ENCODE data around the gene MUC5AC.
"Not testable (repeated sequence)": the region's sequence is repeated elsewhere in the genome, so short reads cannot be mapped to it uniquely, and the experiment has no call there.

The MUC5AC gene

GRCh38 chr11:1163321-1163910 is 5.7 kb downstream of the MUC5AC start:
- Histone ChIP-seq H3K4me1 (ENCODE audit: control insufficient read depth in 2 of 2, insufficient read depth in 2 of 2, low read length in 2 of 2) (no peaks in the 10 kb centered on the region), H3K4me3 (ENCODE audit: low read length in 2 of 2) (no peak overlapping the region), H3K9me3 (ENCODE audit: control insufficient read depth in 2 of 2, low read length in 2 of 2) (no peaks in the 10 kb centered on the region), H3K27ac (ENCODE audit: low read depth in 2 of 2, low read length in 2 of 2) (no peak overlapping the region), H3K36me3 (ENCODE audit: control insufficient read depth in 2 of 2, insufficient read depth in 2 of 2, low read length in 2 of 2) (no peaks in the 10 kb centered on the region), H3K27me3 (ENCODE audit: control insufficient read depth in 2 of 2, insufficient read depth in 2 of 2, low read length in 2 of 2) (no peaks in the 10 kb centered on the region), H3K9ac (ENCODE audit: low read depth in 1 of 2, low read length in 2 of 2) (no peak overlapping the region)

- Histone ChIP-seq H3K9me3 (ENCODE audit: control insufficient read depth in 2 of 2, low read length in 2 of 2) (no peaks in the 10 kb centered on the region), H3K36me3 (ENCODE audit: control insufficient read depth in 2 of 2, insufficient read depth in 2 of 2, low read length in 2 of 2) (no peaks in the 10 kb centered on the region), H3K27me3 (ENCODE audit: control insufficient read depth in 2 of 2, insufficient read depth in 2 of 2, low read length in 2 of 2) (no peaks in the 10 kb centered on the region), H3K4me1 (ENCODE audit: control insufficient read depth in 2 of 2, insufficient read depth in 2 of 2, low read length in 2 of 2) (no peaks in the 10 kb centered on the region), H3K9ac (ENCODE audit: low read depth in 1 of 2, low read length in 2 of 2) (no peak overlapping the region), H3K27ac (ENCODE audit: low read depth in 2 of 2, low read length in 2 of 2) (no peak overlapping the region), H3K4me3 (ENCODE audit: low read length in 2 of 2) (no peak overlapping the region)
Measured at GRCh38 chr11:1163911-1164735, 6.4 kb downstream of the MUC5AC start.

- H3K9me3 ChIP-seq (ENCODE audit: control insufficient read depth in 2 of 2, low read length in 2 of 2); H3K27me3 ChIP-seq (ENCODE audit: control insufficient read depth in 2 of 2, insufficient read depth in 2 of 2, low read length in 2 of 2); H3K4me3 ChIP-seq (ENCODE audit: low read length in 2 of 2): not testable (repeated sequence)
Measured at GRCh38 chr11:1164779-1165255, 7.1 kb downstream of the MUC5AC start.

GRCh38 chr11:1165256-1166041 is 7.7 kb downstream of the MUC5AC start:
- H3K9me3 ChIP-seq (ENCODE audit: control insufficient read depth in 2 of 2, low read length in 2 of 2) = no peaks in the 10 kb centered on the region
- H3K36me3 ChIP-seq (ENCODE audit: control insufficient read depth in 2 of 2, insufficient read depth in 2 of 2, low read length in 2 of 2) = no peaks in the 10 kb centered on the region
- H3K4me3 ChIP-seq (ENCODE audit: low read length in 2 of 2) = no peak overlapping the region
- H3K4me1 ChIP-seq (ENCODE audit: control insufficient read depth in 2 of 2, insufficient read depth in 2 of 2, low read length in 2 of 2) = no peaks in the 10 kb centered on the region
- no peak overlapping the region for H3K9ac ChIP-seq (ENCODE audit: low read depth in 1 of 2, low read length in 2 of 2)
- no peak overlapping the region for H3K27ac ChIP-seq (ENCODE audit: low read depth in 2 of 2, low read length in 2 of 2)
- no peaks in the 10 kb centered on the region for H3K27me3 ChIP-seq (ENCODE audit: control insufficient read depth in 2 of 2, insufficient read depth in 2 of 2, low read length in 2 of 2)

More at GRCh38 chr11:1164779-1165255, 7.1 kb downstream of the MUC5AC start:
- H3K27ac ChIP-seq (ENCODE audit: low read depth in 2 of 2, low read length in 2 of 2); H3K9ac ChIP-seq (ENCODE audit: low read depth in 1 of 2, low read length in 2 of 2); H3K4me1 ChIP-seq (ENCODE audit: control insufficient read depth in 2 of 2, insufficient read depth in 2 of 2, low read length in 2 of 2); H3K36me3 ChIP-seq (ENCODE audit: control insufficient read depth in 2 of 2, insufficient read depth in 2 of 2, low read length in 2 of 2): not testable (repeated sequence)

- H3K4me1 ChIP-seq (ENCODE audit: control insufficient read depth in 2 of 2, insufficient read depth in 2 of 2, low read length in 2 of 2) = no peaks in the 10 kb centered on the region
- H3K27ac ChIP-seq (ENCODE audit: low read depth in 2 of 2, low read length in 2 of 2) = no peak overlapping the region
- no peak overlapping the region for H3K9ac ChIP-seq (ENCODE audit: low read depth in 1 of 2, low read length in 2 of 2)
- H3K36me3 ChIP-seq (ENCODE audit: control insufficient read depth in 2 of 2, insufficient read depth in 2 of 2, low read length in 2 of 2) = no peaks in the 10 kb centered on the region
- H3K4me3 ChIP-seq (ENCODE audit: low read length in 2 of 2) = no peak overlapping the region
- no peaks in the 10 kb centered on the region for H3K9me3 ChIP-seq (ENCODE audit: control insufficient read depth in 2 of 2, low read length in 2 of 2)
- no peaks in the 10 kb centered on the region for H3K27me3 ChIP-seq (ENCODE audit: control insufficient read depth in 2 of 2, insufficient read depth in 2 of 2, low read length in 2 of 2)
Measured at GRCh38 chr11:1167256-1167655, 9.5 kb downstream of the MUC5AC start.

GRCh38 chr11:1167751-1168231 is 10.0 kb downstream of the MUC5AC start:
- H3K9ac ChIP-seq (ENCODE audit: low read depth in 1 of 2, low read length in 2 of 2) = no peak overlapping the region
- no peak overlapping the region for H3K27ac ChIP-seq (ENCODE audit: low read depth in 2 of 2, low read length in 2 of 2)
- H3K4me1 ChIP-seq (ENCODE audit: control insufficient read depth in 2 of 2, insufficient read depth in 2 of 2, low read length in 2 of 2) = no peaks in the 10 kb centered on the region
- H3K4me3 ChIP-seq (ENCODE audit: low read length in 2 of 2) = no peak overlapping the region
- no peaks in the 10 kb centered on the region for H3K36me3 ChIP-seq (ENCODE audit: control insufficient read depth in 2 of 2, insufficient read depth in 2 of 2, low read length in 2 of 2)
- no peaks in the 10 kb centered on the region for H3K9me3 ChIP-seq (ENCODE audit: control insufficient read depth in 2 of 2, low read length in 2 of 2)
- H3K27me3 ChIP-seq (ENCODE audit: control insufficient read depth in 2 of 2, insufficient read depth in 2 of 2, low read length in 2 of 2) = no peaks in the 10 kb centered on the region

- Histone ChIP-seq H3K9ac (ENCODE audit: low read depth in 1 of 2, low read length in 2 of 2) (no peak overlapping the region), H3K27me3 (ENCODE audit: control insufficient read depth in 2 of 2, insufficient read depth in 2 of 2, low read length in 2 of 2) (no peaks in the 10 kb centered on the region), H3K36me3 (ENCODE audit: control insufficient read depth in 2 of 2, insufficient read depth in 2 of 2, low read length in 2 of 2) (no peaks in the 10 kb centered on the region)
Measured at GRCh38 chr11:1168256-1168655, 10.5 kb downstream of the MUC5AC start.

GRCh38 chr11:1168721-1169161 is 11.0 kb downstream of the MUC5AC start:
- Histone ChIP-seq H3K36me3 (ENCODE audit: control insufficient read depth in 2 of 2, insufficient read depth in 2 of 2, low read length in 2 of 2) (no peaks in the 10 kb centered on the region), H3K4me3 (ENCODE audit: low read length in 2 of 2) (no peak overlapping the region), H3K9ac (ENCODE audit: low read depth in 1 of 2, low read length in 2 of 2) (no peak overlapping the region), H3K9me3 (ENCODE audit: control insufficient read depth in 2 of 2, low read length in 2 of 2) (no peaks in the 10 kb centered on the region), H3K27me3 (ENCODE audit: control insufficient read depth in 2 of 2, insufficient read depth in 2 of 2, low read length in 2 of 2) (no peaks in the 10 kb centered on the region), H3K27ac (ENCODE audit: low read depth in 2 of 2, low read length in 2 of 2) (no peak overlapping the region), H3K4me1 (ENCODE audit: control insufficient read depth in 2 of 2, insufficient read depth in 2 of 2, low read length in 2 of 2) (no peaks in the 10 kb centered on the region)

More at GRCh38 chr11:1168256-1168655, 10.5 kb downstream of the MUC5AC start:
- H3K9me3 ChIP-seq (ENCODE audit: control insufficient read depth in 2 of 2, low read length in 2 of 2) = no peaks in the 10 kb centered on the region
- H3K4me1 ChIP-seq (ENCODE audit: control insufficient read depth in 2 of 2, insufficient read depth in 2 of 2, low read length in 2 of 2) = no peaks in the 10 kb centered on the region
- no peak overlapping the region for H3K4me3 ChIP-seq (ENCODE audit: low read length in 2 of 2)
- no peak overlapping the region for H3K27ac ChIP-seq (ENCODE audit: low read depth in 2 of 2, low read length in 2 of 2)

- Histone ChIP-seq H3K9ac (ENCODE audit: low read depth in 1 of 2, low read length in 2 of 2) (no peak overlapping the region), H3K4me1 (ENCODE audit: control insufficient read depth in 2 of 2, insufficient read depth in 2 of 2, low read length in 2 of 2) (no peaks in the 10 kb centered on the region), H3K4me3 (ENCODE audit: low read length in 2 of 2) (no peak overlapping the region), H3K36me3 (ENCODE audit: control insufficient read depth in 2 of 2, insufficient read depth in 2 of 2, low read length in 2 of 2) (no peaks in the 10 kb centered on the region), H3K27ac (ENCODE audit: low read depth in 2 of 2, low read length in 2 of 2) (no peak overlapping the region), H3K9me3 (ENCODE audit: control insufficient read depth in 2 of 2, low read length in 2 of 2) (no peaks in the 10 kb centered on the region), H3K27me3 (ENCODE audit: control insufficient read depth in 2 of 2, insufficient read depth in 2 of 2, low read length in 2 of 2) (no peaks in the 10 kb centered on the region)
Measured at GRCh38 chr11:1171223-1171984, 13.7 kb downstream of the MUC5AC start.

Data from mucosa of rectum (tissue), 2 donors.